Bladder microvascular endothelial cell (primary cell): ENCODE measurements around the gene KLHL7. TPM values are rescaled to one million over a fixed set of nuclear protein-coding genes. Genes with fewer than 3 reads are reported as not detected.

Source experiments
- total RNA-seq: library from RNA; depleted of rRNA; stranded (reverse); fragments of >200 nt; gene quantifications from 2 replicates; pipeline ENCODE4 v1.2.3, GENCODE V29; 2014

Gene KLHL7
- total RNA-seq, result 19.1 and 25.6 TPM in 2 replicates

GRCh38 chr7:23105644-23106056 is at the start of gene KLHL7:
KLHL7 (plus strand) TSS chr7:23105785; CDS start chr7:23106027, 242 bp downstream.

GRCh38 chr7:23181684-23182553 is 76.3 kb downstream of the KLHL7 start, which contains the start of gene NUP42:
NUP42 (plus strand) TSS chr7:23182048; CDS start chr7:23182086, 38 bp downstream.

Other genes with a start within 250 kb of the KLHL7 start
- gene HYCC1, start 91.7 kb upstream of the KLHL7 start, total RNA-seq, result 28.2 and 57.3 TPM in 2 replicates
- 19.8 and 28.7 TPM in 2 replicates for gene NUP42, start 76.3 kb downstream of the KLHL7 start, total RNA-seq
- 0.31 and 0.32 TPM in 2 replicates for gene GPNMB, start 141.0 kb downstream of the KLHL7 start, total RNA-seq
- 67.0 and 78.4 TPM in 2 replicates for gene MALSU1, start 193.6 kb downstream of the KLHL7 start, total RNA-seq